BE2C (cell line): ENCODE measurements around the gene B3GNT7. TPM values are rescaled to one million over a fixed set of nuclear protein-coding genes. Genes with fewer than 3 reads are reported as not detected.
"Not testable (repeated sequence)": the region's sequence is repeated elsewhere in the genome, so short reads cannot be mapped to it uniquely, and the experiment has no call there.

Experiments used
- DNase-seq: peaks from one replicate; pipeline ENCODE4 v3.0.0-alpha.2; 2020
- H3K27me3 ChIP-seq: fragments of 250-450 bp; sonication (Bioruptor Pico); 2 replicates; pipeline ENCODE4 v1.5.1; 2020; ENCODE audit warnings: mild to moderate bottlenecking
- H3K36me3 ChIP-seq: fragments of 250-450 bp; sonication (Bioruptor Pico); 2 replicates; pipeline ENCODE4 v1.5.1; 2020; ENCODE audit warnings: mild to moderate bottlenecking
- H3K4me1 ChIP-seq: fragments of 250-450 bp; sonication (Bioruptor Pico); 2 replicates; pipeline ENCODE4 v1.5.1; 2020
- H3K4me3 ChIP-seq: 2 replicates; pipeline ENCODE4 v1.5.1; 2011; ENCODE audit warnings: low read depth, low read length
- H3K9me3 ChIP-seq: fragments of 250-450 bp; sonication (Bioruptor Pico); 2 replicates; pipeline ENCODE4 v1.5.1; 2020
- CTCF ChIP-seq: IDR thresholded peaks from 2 replicates; pipeline ENCODE4 v1.5.1; 2012; ENCODE audit warnings: mild to moderate bottlenecking, low read depth, low read length
- polyA plus RNA-seq: library from polyadenylated mRNA; unstranded; fragments of >200 nt; gene quantifications from one replicate; pipeline ENCODE4 v1.2.1, GENCODE V29; 2012; ENCODE audit warnings: low read depth, missing spikeins; ENCODE audit not compliant: insufficient read length, insufficient read depth

B3GNT7 gene
- not detected for polyA plus RNA-seq

- H3K4me3 ChIP-seq, result no peak within 1 kb of the TSS
- DNase-seq, result no peak
- no peaks in the 10 kb centered on the region for H3K9me3 ChIP-seq
- no peaks in the 10 kb centered on the region for H3K27me3 ChIP-seq
- peaks cover 28% of the 10 kb centered on the region for H3K4me1 ChIP-seq
- H3K36me3 ChIP-seq, result no peaks in the 10 kb centered on the region
- TF ChIP-seq CTCF, result no peak
Observed at GRCh38 chr2:231395188-231396057, at the start of gene B3GNT7. B3GNT7 (plus strand) TSS chr2:231395710; CDS start chr2:231395804, 94 bp downstream.

- no peaks in the 10 kb centered on the region for H3K36me3 ChIP-seq
Observed at GRCh38 chr2:231347081-231347480, 48.4 kb upstream of the B3GNT7 start.

GRCh38 chr2:231347638-231348037 lies 47.9 kb upstream of the B3GNT7 start:
- Histone ChIP-seq H3K27me3 (no peaks in the 10 kb centered on the region), H3K36me3 (no peaks in the 10 kb centered on the region), H3K4me1 (peaks cover 15% of the 10 kb centered on the region), H3K4me3 (no peak overlapping the region), H3K9me3 (no peaks in the 10 kb centered on the region)
- TF ChIP-seq CTCF, result no peak
- no peak for DNase-seq

More at GRCh38 chr2:231347081-231347480, 48.4 kb upstream of the B3GNT7 start:
- DNase-seq, result peak; percentile 56
- H3K4me1 ChIP-seq, result peaks cover 15% of the 10 kb centered on the region
- H3K9me3 ChIP-seq, result no peaks in the 10 kb centered on the region
- H3K4me3 ChIP-seq, result no peak overlapping the region
- no peak for TF ChIP-seq CTCF
- H3K27me3 ChIP-seq, result no peaks in the 10 kb centered on the region

GRCh38 chr2:231348173-231348572 lies 47.3 kb upstream of the B3GNT7 start:
- H3K4me1 ChIP-seq, result peaks cover 15% of the 10 kb centered on the region
- no peaks in the 10 kb centered on the region for H3K27me3 ChIP-seq
- H3K36me3 ChIP-seq, result no peaks in the 10 kb centered on the region
- H3K9me3 ChIP-seq, result no peaks in the 10 kb centered on the region
- no peak for DNase-seq
- TF ChIP-seq CTCF, result no peak
- no peak overlapping the region for H3K4me3 ChIP-seq

- Histone ChIP-seq H3K36me3 (no peaks in the 10 kb centered on the region), H3K4me3 (no peak overlapping the region), H3K27me3 (no peaks in the 10 kb centered on the region), H3K9me3 (no peaks in the 10 kb centered on the region), H3K4me1 (peaks cover 15% of the 10 kb centered on the region)
- DNase-seq, result no peak
- TF ChIP-seq CTCF, result no peak
Observed at GRCh38 chr2:231348704-231349373, 46.7 kb upstream of the B3GNT7 start.

- H3K27me3 ChIP-seq, H3K9me3 ChIP-seq, H3K4me3 ChIP-seq, H3K36me3 ChIP-seq, DNase-seq: not testable (repeated sequence)
- peaks cover 15% of the 10 kb centered on the region for H3K4me1 ChIP-seq
Observed at GRCh38 chr2:231349374-231349735, 46.2 kb upstream of the B3GNT7 start.
